A549 (cell line): ENCODE measurements around the gene ZNF37A. TPM values are rescaled to one million over a fixed set of nuclear protein-coding genes. Genes with fewer than 3 reads are reported as not detected.

Experiments
- ATAC-seq, 2 experiments: fragments of 200-7000 bp in 1 of 2; fragments of >200 bp in 1 of 2; cut with Nextera tagmentation in 1 of 2; cut with Tn5 transposase in 1 of 2; 3 replicates each; pipeline versions ENCODE4 v1.8.0 to v1.9.1; 2018 to 2020; ENCODE audit warnings: mild to moderate bottlenecking in 1 of 2, moderate library complexity in 1 of 2
- CTCF ChIA-PET: fragments of 300-600 bp; sonication (Branson Sonifier 250); formaldehyde crosslinking; extraction: SDS; loops from one replicate; lab custom pipeline; 2021; ENCODE audit warnings: antibody characterized with exemption, inconsistent platforms; lab: Yijun Ruan, JAX
- POLR2A ChIA-PET: fragments of 350-600 bp; formaldehyde crosslinking; extraction: SDS; loops from one replicate; lab custom pipeline; 2021; ENCODE audit warnings: antibody characterized with exemption, inconsistent platforms; lab: Yijun Ruan, JAX
- DNase-seq, 2 experiments: peaks; one replicate each; pipeline versions ENCODE4 v3.0.0 to v3.0.0-alpha.2; 2011 to 2016; ENCODE audit warnings: low read depth in 1 of 2, low spot score in 1 of 2
- FAIRE-seq: peaks from 2 replicates; lab custom pipeline; 2011; peaks lifted over from hg19 to GRCh38; lab: Jason Lieb, UNC
- H3K27ac ChIP-seq, 2 experiments: fragments of >200 bp; sonication (Bioruptor Twin); formaldehyde crosslinking; 3 replicates each; pipeline ENCODE4 v1.5.1; 2016 to 2017
- H3K4me1 ChIP-seq: fragments of >200 bp; sonication (Bioruptor Twin); formaldehyde crosslinking; 3 replicates; pipeline ENCODE4 v1.6.1; 2016
- H3K4me2 ChIP-seq: fragments of >200 bp; sonication (Bioruptor Twin); formaldehyde crosslinking; 3 replicates; pipeline ENCODE4 v1.6.1; 2016
- H3K4me3 ChIP-seq: fragments of >200 bp; sonication (Bioruptor Twin); formaldehyde crosslinking; 3 replicates; pipeline ENCODE4 v1.5.1; 2016
- H3K9me3 ChIP-seq: fragments of >200 bp; sonication (Bioruptor Twin); formaldehyde crosslinking; 3 replicates; pipeline ENCODE4 v1.6.1; 2016
- CHD2 ChIP-seq: fragments of 150-350 bp; IDR thresholded peaks from 2 replicates; pipeline ENCODE4 v1.6.1; 2014; ENCODE audit warnings: low read length; ENCODE audit not compliant: partially characterized antibody
- CHD4 ChIP-seq: fragments of 200-600 bp; sonication (generic); IDR thresholded peaks from 2 replicates; pipeline ENCODE4 v1.6.1; 2016; ENCODE audit warnings: antibody characterized with exemption, mild to moderate bottlenecking, borderline replicate concordance
- FOSB ChIP-seq: fragments of 250-450 bp; sonication (Bioruptor Pico); IDR thresholded peaks from 2 replicates; pipeline ENCODE4 v1.5.0; 2020; ENCODE audit warnings: mild to moderate bottlenecking, moderate library complexity
- FOXS1 ChIP-seq: fragments of 250-450 bp; sonication (Bioruptor Pico); IDR thresholded peaks from 2 replicates; pipeline ENCODE4 v1.5.0; 2020; ENCODE audit warnings: mild to moderate bottlenecking, moderate library complexity
- GATA3 ChIP-seq: IDR thresholded peaks from 2 replicates; pipeline ENCODE4 v1.6.1; 2012; ENCODE audit warnings: borderline replicate concordance
- HDAC2 ChIP-seq: fragments of 200-600 bp; sonication (generic); IDR thresholded peaks from 2 replicates; pipeline ENCODE4 v1.6.1; 2016
- HEYL ChIP-seq: fragments of 250-450 bp; sonication (Bioruptor Pico); IDR thresholded peaks from 2 replicates; pipeline ENCODE4 v1.8.0; 2021; ENCODE audit warnings: mild to moderate bottlenecking, moderate library complexity
- HOXA7 ChIP-seq: fragments of 250-450 bp; sonication (Bioruptor Pico); IDR thresholded peaks from 2 replicates; pipeline ENCODE4 v1.5.0; 2020; ENCODE audit warnings: mild to moderate bottlenecking, moderate library complexity
- JUN ChIP-seq, 2 experiments: fragments of >200 bp; sonication (Bioruptor Twin); formaldehyde crosslinking; IDR thresholded peaks; 2 replicates in 1 of 2; 3 replicates in 1 of 2; pipeline ENCODE4 v1.6.1; 2016 to 2017
- KDM5A ChIP-seq: fragments of 200-600 bp; sonication (generic); IDR thresholded peaks from 2 replicates; pipeline ENCODE4 v1.6.1; 2016; ENCODE audit warnings: antibody characterized with exemption, mild to moderate bottlenecking
- MAFK ChIP-seq: fragments of 450-650 bp; IDR thresholded peaks from 2 replicates; pipeline ENCODE4 v1.6.1; 2014; ENCODE audit not compliant: partially characterized antibody
- MAZ ChIP-seq: fragments of 150-350 bp; IDR thresholded peaks from 2 replicates; pipeline ENCODE4 v1.6.1; 2014; ENCODE audit warnings: antibody characterized with exemption, low read depth, low read length, borderline replicate concordance
- MYC ChIP-seq: IDR thresholded peaks from 2 replicates; pipeline ENCODE4 v1.6.1; 2012; ENCODE audit warnings: mild to moderate bottlenecking, inconsistent platforms, low read length, improper control_type of control experiment, borderline replicate concordance
- NFE2L2 ChIP-seq: fragments of 150-350 bp; conservative IDR thresholded peaks from 2 replicates; pipeline ENCODE4 v1.6.1; 2014; ENCODE audit warnings: low read length
- POLR2A ChIP-seq: IDR thresholded peaks from 2 replicates; pipeline ENCODE4 v1.6.1; 2012; ENCODE audit warnings: mild to moderate bottlenecking, low read length
- POLR2AphosphoS2 ChIP-seq: conservative IDR thresholded peaks from 2 replicates; pipeline ENCODE4 v1.6.1; 2012; ENCODE audit warnings: low read length, improper control_type of control experiment, inconsistent platforms
- RCOR1 ChIP-seq: fragments of 150-350 bp; IDR thresholded peaks from 2 replicates; pipeline ENCODE4 v1.6.1; 2014; ENCODE audit warnings: antibody characterized with exemption, low read length, low read depth
- RFX5 ChIP-seq: fragments of 450-650 bp; IDR thresholded peaks from 2 replicates; pipeline ENCODE4 v1.7.1; 2014; ENCODE audit warnings: antibody characterized with exemption, mild to moderate bottlenecking, moderate library complexity
- RNF2 ChIP-seq: fragments of 200-600 bp; sonication (generic); IDR thresholded peaks from 2 replicates; pipeline ENCODE4 v1.6.1; 2016; ENCODE audit warnings: low read depth, mild to moderate bottlenecking, antibody characterized with exemption, moderate library complexity, borderline replicate concordance
- SMC3 ChIP-seq: fragments of >200 bp; sonication (Bioruptor Twin); formaldehyde crosslinking; IDR thresholded peaks from 3 replicates; pipeline ENCODE4 v1.6.1; 2018; ENCODE audit warnings: inconsistent platforms
- SREBF2 ChIP-seq: fragments of 450-650 bp; IDR thresholded peaks from 2 replicates; pipeline ENCODE4 v1.6.1; 2014; ENCODE audit warnings: mild to moderate bottlenecking, moderate library complexity
- TFCP2L1 ChIP-seq: fragments of 250-450 bp; sonication (Bioruptor Pico); IDR thresholded peaks from 2 replicates; pipeline ENCODE4 v1.5.0; 2021; ENCODE audit warnings: mild to moderate bottlenecking
- TP53 ChIP-seq: fragments of 250-450 bp; sonication (Bioruptor Pico); IDR thresholded peaks from 2 replicates; pipeline ENCODE4 v1.5.0; 2021; ENCODE audit warnings: mild to moderate bottlenecking, moderate library complexity
- ZNF302 ChIP-seq: fragments of 250-450 bp; sonication (Bioruptor Pico); IDR thresholded peaks from 2 replicates; pipeline ENCODE4 v1.9.0; 2021; ENCODE audit warnings: inconsistent platforms, mild to moderate bottlenecking, moderate library complexity
- ZSCAN20 ChIP-seq: fragments of 250-450 bp; sonication (Bioruptor Pico); IDR thresholded peaks from 2 replicates; pipeline ENCODE4 v1.8.0; 2022; ENCODE audit warnings: mild to moderate bottlenecking, moderate library complexity
- WGBS: methylation state at CpG from one replicate; pipeline ENCODE4 v1.1.6; 2017; ENCODE audit errors: missing lambda C conversion rate; 5-methylcytosine and 5-hydroxymethylcytosine counted together
- polyA plus RNA-seq, 4 experiments: library from polyadenylated mRNA; depleted of rRNA in 3 of 4; stranded (reverse); fragments of >200 nt; fragmentation: RNase III in 1 of 4; extraction: RNeasy Plus Mini Kit Qiagen cat#74134 plus additional on column Dnase treatment in 1 of 4; gene quantifications; 2 replicates in 3 of 4; 3 replicates in 1 of 4; pipeline ENCODE4 v1.2.3, GENCODE V29; 2011 to 2017
- TF ChIP-seq, protein P1 (sequence below): IDR thresholded peaks from 2 replicates; pipeline ENCODE4 v1.6.1; 2012
- TF ChIP-seq, protein P2 (sequence below): fragments of >200 bp; sonication (Bioruptor Twin); formaldehyde crosslinking; IDR thresholded peaks from 2 replicates; pipeline ENCODE4 v1.6.1; 2016
- TF ChIP-seq, protein P3 (sequence below): fragments of >200 bp; sonication (Bioruptor Twin); formaldehyde crosslinking; IDR thresholded peaks from 3 replicates; pipeline ENCODE4 v1.5.1; 2016
- TF ChIP-seq, protein P4 (sequence below): IDR thresholded peaks from 2 replicates; pipeline ENCODE4 v1.6.1; 2012; ENCODE audit warnings: low read depth, borderline replicate concordance
- TF ChIP-seq, protein P5 (sequence below): fragments of >200 bp; sonication (Bioruptor Twin); formaldehyde crosslinking; IDR thresholded peaks from 3 replicates; pipeline ENCODE4 v1.6.1; 2016
- TF ChIP-seq, protein P6 (sequence below): fragments of 250-450 bp; sonication (Bioruptor Pico); IDR thresholded peaks from 2 replicates; pipeline ENCODE4 v1.5.0; 2020; ENCODE audit warnings: low read depth, mild to moderate bottlenecking, moderate library complexity
- TF ChIP-seq, protein P7 (sequence below): fragments of 200-600 bp; sonication (generic); IDR thresholded peaks from 2 replicates; pipeline ENCODE4 v1.6.1; 2016; ENCODE audit warnings: antibody characterized with exemption, mild to moderate bottlenecking, moderate library complexity

Gene ZNF37A
- polyA plus RNA-seq, 2 of the 4 experiments (the other 2 are of a cell fraction): 7.3 to 14.1 TPM

DNA sequence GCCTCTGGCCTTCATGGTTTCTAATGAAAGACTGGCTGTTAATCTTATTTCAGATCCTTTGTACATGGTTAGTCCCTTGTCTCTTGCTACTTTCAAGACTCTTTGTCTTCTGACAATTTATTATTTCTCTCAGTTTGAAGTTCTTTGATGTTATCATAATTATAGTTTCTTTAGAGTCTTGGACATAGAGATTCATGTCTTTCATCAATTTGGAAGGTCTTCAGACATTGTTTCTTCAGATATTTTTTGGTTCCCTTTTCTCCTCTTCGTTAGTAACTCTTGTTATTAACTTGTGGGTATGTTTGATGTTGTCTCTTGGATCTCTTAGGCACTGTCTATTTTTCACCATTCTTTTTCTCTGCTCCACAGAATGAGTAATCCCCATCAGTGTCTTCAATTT, 8.7 kb downstream of the ZNF37A start:
- H3K4me3 ChIP-seq: no peak overlapping the region
- no peaks in the 10 kb centered on the region for H3K4me1 ChIP-seq
- TF ChIP-seq, protein P1, sequence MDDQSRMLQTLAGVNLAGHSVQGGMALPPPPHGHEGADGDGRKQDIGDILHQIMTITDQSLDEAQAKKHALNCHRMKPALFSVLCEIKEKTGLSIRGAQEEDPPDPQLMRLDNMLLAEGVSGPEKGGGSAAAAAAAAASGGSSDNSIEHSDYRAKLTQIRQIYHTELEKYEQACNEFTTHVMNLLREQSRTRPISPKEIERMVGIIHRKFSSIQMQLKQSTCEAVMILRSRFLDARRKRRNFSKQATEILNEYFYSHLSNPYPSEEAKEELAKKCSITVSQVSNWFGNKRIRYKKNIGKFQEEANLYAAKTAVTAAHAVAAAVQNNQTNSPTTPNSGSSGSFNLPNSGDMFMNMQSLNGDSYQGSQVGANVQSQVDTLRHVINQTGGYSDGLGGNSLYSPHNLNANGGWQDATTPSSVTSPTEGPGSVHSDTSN: no peak
- TF ChIP-seq MAZ (no peak), ZSCAN20 (CRISPR knock-in tag) (no peak), TP53 (CRISPR knock-in tag) (no peak), RCOR1 (no peak), NFE2L2 (no peak), HEYL (CRISPR knock-in tag) (no peak), SMC3 (no peak), RNF2 (no peak), MAFK (no peak), KDM5A (no peak), RFX5 (no peak), CHD4 (no peak), HOXA7 (CRISPR knock-in tag) (no peak), GATA3 (no peak), POLR2AphosphoS2 (no peak), SREBF2 (no peak)
- TF ChIP-seq, protein P2, sequence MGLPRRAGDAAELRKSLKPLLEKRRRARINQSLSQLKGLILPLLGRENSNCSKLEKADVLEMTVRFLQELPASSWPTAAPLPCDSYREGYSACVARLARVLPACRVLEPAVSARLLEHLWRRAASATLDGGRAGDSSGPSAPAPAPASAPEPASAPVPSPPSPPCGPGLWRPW: no peak
- TF ChIP-seq, protein P3, sequence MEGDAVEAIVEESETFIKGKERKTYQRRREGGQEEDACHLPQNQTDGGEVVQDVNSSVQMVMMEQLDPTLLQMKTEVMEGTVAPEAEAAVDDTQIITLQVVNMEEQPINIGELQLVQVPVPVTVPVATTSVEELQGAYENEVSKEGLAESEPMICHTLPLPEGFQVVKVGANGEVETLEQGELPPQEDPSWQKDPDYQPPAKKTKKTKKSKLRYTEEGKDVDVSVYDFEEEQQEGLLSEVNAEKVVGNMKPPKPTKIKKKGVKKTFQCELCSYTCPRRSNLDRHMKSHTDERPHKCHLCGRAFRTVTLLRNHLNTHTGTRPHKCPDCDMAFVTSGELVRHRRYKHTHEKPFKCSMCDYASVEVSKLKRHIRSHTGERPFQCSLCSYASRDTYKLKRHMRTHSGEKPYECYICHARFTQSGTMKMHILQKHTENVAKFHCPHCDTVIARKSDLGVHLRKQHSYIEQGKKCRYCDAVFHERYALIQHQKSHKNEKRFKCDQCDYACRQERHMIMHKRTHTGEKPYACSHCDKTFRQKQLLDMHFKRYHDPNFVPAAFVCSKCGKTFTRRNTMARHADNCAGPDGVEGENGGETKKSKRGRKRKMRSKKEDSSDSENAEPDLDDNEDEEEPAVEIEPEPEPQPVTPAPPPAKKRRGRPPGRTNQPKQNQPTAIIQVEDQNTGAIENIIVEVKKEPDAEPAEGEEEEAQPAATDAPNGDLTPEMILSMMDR: no peak
- TF ChIP-seq, protein P4, sequence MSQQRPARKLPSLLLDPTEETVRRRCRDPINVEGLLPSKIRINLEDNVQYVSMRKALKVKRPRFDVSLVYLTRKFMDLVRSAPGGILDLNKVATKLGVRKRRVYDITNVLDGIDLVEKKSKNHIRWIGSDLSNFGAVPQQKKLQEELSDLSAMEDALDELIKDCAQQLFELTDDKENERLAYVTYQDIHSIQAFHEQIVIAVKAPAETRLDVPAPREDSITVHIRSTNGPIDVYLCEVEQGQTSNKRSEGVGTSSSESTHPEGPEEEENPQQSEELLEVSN: no peak
- WGBS: 73% methylated on average over 1 of the region's 1 CpG
- no peak overlapping the region for H3K4me2 ChIP-seq
- no peak for FAIRE-seq
- peaks cover 62% of the 10 kb centered on the region for H3K9me3 ChIP-seq
- no peak for ATAC-seq
- POLR2A ChIA-PET: no interaction called here
- CTCF ChIA-PET: no interaction called here
- no peak for DNase-seq
- no peak overlapping the region for H3K27ac ChIP-seq

DNA sequence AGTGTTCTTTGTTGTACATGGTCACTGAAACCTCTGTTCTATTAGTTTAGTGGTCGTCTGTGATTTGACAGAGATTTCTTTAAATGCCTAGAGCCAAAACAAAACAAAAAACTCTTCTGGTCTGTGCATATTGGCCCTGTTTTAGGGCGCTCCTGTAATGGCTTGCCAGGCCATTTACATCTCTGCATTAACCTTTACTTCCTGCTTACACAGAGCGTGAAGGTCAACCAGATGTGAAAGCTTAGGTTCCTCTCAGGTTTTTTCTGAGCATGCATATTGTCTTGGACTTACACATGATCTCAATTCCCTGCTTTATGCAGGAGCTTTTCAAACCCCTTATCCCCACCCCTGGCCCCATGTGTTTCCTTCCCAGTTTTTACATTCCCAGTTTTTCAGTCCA, 9.6 kb downstream of the ZNF37A start:
- H3K4me3 ChIP-seq: no peak overlapping the region
- H3K27ac ChIP-seq: no peak overlapping the region
- H3K9me3 ChIP-seq: peaks cover 69% of the 10 kb centered on the region
- WGBS: 90% methylated on average over 3 of the region's 3 CpGs
- ChIA-PET CTCF (interaction anchor here (0.5 to 0.6 kb wide), 3 partner anchors 120 to 1296 kb away, joined by 3 to 4 read pairs (median 3); no protein-coding TSS in a partner anchor), POLR2A (no interaction called here)
- DNase-seq: no peak
- FAIRE-seq: no peak
- no peak for ATAC-seq
- no peak overlapping the region for H3K4me2 ChIP-seq
- H3K4me1 ChIP-seq: no peaks in the 10 kb centered on the region
- TF ChIP-seq FOSB (no peak), KDM5A (no peak), TFCP2L1 (CRISPR knock-in tag) (no peak), ZNF302 (no peak), FOXS1 (no peak), RFX5 (no peak), JUN (IDR thresholded peaks at IDR 0.05) (no peak), NFE2L2 (no peak), ZSCAN20 (CRISPR knock-in tag) (no peak), POLR2A (no peak), CHD2 (no peak), HDAC2 (no peak), MYC (no peak), MAFK (no peak)
- TF ChIP-seq, protein P5, sequence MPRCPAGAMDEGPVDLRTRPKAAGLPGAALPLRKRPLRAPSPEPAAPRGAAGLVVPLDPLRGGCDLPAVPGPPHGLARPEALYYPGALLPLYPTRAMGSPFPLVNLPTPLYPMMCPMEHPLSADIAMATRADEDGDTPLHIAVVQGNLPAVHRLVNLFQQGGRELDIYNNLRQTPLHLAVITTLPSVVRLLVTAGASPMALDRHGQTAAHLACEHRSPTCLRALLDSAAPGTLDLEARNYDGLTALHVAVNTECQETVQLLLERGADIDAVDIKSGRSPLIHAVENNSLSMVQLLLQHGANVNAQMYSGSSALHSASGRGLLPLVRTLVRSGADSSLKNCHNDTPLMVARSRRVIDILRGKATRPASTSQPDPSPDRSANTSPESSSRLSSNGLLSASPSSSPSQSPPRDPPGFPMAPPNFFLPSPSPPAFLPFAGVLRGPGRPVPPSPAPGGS: no peak
- TF ChIP-seq, protein P6, sequence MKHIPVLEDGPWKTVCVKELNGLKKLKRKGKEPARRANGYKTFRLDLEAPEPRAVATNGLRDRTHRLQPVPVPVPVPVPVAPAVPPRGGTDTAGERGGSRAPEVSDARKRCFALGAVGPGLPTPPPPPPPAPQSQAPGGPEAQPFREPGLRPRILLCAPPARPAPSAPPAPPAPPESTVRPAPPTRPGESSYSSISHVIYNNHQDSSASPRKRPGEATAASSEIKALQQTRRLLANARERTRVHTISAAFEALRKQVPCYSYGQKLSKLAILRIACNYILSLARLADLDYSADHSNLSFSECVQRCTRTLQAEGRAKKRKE (CRISPR knock-in tag): no peak
- TF ChIP-seq, protein P7, sequence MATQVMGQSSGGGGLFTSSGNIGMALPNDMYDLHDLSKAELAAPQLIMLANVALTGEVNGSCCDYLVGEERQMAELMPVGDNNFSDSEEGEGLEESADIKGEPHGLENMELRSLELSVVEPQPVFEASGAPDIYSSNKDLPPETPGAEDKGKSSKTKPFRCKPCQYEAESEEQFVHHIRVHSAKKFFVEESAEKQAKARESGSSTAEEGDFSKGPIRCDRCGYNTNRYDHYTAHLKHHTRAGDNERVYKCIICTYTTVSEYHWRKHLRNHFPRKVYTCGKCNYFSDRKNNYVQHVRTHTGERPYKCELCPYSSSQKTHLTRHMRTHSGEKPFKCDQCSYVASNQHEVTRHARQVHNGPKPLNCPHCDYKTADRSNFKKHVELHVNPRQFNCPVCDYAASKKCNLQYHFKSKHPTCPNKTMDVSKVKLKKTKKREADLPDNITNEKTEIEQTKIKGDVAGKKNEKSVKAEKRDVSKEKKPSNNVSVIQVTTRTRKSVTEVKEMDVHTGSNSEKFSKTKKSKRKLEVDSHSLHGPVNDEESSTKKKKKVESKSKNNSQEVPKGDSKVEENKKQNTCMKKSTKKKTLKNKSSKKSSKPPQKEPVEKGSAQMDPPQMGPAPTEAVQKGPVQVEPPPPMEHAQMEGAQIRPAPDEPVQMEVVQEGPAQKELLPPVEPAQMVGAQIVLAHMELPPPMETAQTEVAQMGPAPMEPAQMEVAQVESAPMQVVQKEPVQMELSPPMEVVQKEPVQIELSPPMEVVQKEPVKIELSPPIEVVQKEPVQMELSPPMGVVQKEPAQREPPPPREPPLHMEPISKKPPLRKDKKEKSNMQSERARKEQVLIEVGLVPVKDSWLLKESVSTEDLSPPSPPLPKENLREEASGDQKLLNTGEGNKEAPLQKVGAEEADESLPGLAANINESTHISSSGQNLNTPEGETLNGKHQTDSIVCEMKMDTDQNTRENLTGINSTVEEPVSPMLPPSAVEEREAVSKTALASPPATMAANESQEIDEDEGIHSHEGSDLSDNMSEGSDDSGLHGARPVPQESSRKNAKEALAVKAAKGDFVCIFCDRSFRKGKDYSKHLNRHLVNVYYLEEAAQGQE: no peak
